Measurements from ENCODE around the gene FAM168A. TPM values are rescaled to one million over a fixed set of nuclear protein-coding genes. Genes with fewer than 3 reads are reported as not detected.
"Not testable (repeated sequence)": the region's sequence is repeated elsewhere in the genome, so short reads cannot be mapped to it uniquely, and the experiment has no call there.

Gene FAM168A
- polyA plus RNA-seq, 3 donors, result 44.2 to 47.6 (median 44.5) TPM

DNA sequence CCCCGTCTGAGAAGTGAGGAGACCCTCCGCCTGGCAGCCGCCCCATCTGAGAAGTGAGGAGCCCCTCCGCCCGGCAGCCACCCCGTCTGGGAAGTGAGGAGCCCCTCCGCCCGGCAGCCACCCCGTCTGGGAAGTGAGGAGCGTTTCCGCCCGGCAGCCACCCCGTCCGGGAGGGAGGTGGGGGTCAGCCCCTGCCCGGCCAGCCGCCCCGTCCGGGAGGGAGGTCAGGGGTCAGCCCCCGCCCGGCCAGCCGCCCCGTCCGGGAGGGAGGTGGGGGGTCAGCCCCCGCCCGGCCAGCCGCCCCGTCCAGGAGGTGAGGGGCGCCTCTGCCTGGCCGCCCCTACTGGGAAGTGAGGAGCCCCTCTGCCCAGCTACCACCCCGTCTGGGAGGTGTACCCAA lies 25.9 kb downstream of the FAM168A start:
- DNase-seq (ENCODE audit: extremely low read depth in 1 of 11, low read depth in 9 of 11, low spot score in 4 of 11), result not testable (repeated sequence)

DNA sequence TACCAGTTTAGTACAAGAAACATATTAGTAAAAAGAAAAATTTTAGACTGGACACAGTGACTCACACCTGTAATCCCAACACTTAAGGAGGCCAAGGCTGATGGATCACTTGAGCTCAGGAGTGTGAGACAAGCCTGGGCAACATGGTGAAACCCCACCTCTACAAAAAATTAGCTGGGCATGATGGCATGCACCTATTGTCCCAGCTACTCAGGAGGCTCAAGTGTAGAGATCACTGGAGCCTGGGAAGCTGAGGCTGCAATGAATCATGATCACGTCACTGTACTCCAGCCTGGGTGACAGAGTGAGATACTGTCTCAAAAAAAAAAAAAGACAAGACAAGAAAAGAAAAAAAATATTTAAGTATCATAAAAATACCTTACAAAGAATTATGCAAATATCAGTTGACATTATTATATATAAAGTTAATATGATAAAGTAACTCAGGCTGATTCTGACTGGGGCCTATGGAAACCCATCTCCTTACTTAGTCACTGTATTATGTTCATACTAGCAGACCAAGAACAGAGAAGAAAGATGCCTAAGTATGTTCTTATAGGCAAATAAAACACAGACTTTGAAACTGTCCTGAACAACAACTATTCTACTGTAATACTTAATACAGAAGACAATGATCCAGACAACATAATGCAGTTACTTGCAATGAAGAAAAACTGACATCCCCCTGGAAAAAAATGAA lies 27.3 kb downstream of the FAM168A start:
- DNase-seq (ENCODE audit: extremely low read depth in 1 of 11, low read depth in 9 of 11, low spot score in 4 of 11), result no peak

DNA sequence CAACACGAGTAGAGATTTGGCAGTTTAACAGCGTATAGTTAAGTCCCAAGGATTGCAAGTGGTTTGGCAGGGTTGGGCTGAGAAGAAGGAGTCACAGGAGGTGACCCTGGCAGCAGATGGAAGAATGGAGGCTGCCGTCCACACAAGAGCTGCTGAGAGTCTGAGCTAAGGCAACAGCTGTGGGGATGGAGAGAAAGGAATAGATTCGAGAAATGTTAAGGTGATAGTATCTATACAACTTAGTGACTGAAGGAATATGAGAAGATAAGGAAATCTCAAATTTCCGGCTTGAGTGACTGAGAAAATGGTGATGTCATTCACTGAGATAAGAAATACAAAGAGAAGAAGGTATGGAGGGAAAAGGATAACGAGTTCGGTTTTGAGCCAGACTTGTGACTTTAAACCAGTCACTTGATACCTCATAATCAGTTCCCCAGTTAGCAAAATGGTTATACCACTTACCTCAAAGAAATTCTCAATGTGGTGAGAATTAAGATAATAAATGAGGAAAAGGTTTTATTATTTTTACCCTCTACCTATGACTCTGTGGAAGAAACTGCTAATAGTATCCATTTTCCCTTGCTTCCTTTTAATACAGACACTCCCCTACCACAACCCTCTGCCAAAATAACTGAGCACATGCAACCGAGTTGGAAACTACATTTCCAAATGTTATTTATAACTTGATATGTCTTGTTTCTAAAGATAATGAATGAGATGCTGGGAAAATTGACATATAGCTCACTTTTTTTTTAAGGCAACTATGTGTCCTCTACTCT lies 30.7 kb downstream of the FAM168A start:
- DNase-seq (ENCODE audit: extremely low read depth in 1 of 11, low read depth in 9 of 11, low spot score in 4 of 11), result no peak

DNA sequence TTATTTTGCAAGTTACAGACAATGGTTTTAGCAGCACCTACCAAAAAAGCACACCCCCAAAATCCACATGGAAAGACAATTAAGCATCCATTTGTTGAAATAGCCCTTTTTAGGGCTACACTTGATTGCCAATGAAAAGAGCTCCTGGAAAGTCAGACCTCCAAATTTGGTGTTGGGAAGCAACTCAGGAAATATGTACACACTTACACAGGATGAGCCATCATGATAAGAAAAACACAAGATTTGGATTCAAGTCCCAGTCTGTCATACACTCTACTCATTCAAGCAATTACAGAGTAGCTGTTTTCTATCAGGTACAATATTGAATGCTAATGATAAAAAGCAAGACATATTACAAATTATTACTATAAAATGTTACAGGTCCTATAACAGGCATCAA lies 31.5 kb downstream of the FAM168A start:
- DNase-seq (ENCODE audit: extremely low read depth in 1 of 11, low read depth in 9 of 11, low spot score in 4 of 11), result no peak

DNA sequence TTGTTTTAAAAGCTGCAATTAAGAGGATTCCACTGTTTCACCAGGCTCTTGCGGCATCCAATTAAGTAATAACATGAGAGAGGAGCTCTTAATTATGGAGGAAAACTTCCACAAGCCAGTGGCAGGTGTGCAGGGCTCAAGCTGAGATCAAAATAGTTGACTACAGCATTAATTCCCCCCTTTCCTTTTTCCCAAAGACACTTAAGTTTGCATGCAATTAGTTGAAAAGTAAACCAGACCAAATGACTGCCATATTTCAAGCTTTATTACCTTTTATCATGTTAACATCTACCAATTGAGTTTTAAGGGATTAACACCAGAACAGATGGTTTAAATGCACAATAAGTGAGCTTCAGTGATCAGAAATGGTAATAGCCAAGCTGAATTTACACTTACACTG lies 32.1 kb downstream of the FAM168A start:
- no peak for DNase-seq (ENCODE audit: extremely low read depth in 1 of 11, low read depth in 9 of 11, low spot score in 4 of 11)

DNA sequence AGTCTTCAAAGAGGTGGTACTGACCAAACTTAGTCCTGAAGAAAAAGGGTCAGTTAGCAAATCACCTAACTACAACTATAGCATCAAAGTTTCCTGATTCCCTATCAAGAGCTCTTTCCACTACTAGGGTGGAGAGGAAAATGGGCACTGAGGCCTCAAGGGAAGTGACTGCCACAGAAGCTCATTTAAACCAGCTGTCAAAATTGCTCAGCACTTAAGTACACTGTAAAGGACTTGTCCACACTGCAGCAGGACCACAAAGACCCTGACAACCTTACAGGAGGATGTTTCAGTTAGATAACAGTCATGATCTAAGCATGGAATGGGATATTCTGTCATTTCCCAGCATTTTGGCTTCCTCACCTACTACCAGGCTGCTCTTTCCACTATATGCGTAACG lies 33.0 kb downstream of the FAM168A start:
- DNase-seq (ENCODE audit: extremely low read depth in 1 of 11, low read depth in 9 of 11, low spot score in 4 of 11), result no peak

DNA sequence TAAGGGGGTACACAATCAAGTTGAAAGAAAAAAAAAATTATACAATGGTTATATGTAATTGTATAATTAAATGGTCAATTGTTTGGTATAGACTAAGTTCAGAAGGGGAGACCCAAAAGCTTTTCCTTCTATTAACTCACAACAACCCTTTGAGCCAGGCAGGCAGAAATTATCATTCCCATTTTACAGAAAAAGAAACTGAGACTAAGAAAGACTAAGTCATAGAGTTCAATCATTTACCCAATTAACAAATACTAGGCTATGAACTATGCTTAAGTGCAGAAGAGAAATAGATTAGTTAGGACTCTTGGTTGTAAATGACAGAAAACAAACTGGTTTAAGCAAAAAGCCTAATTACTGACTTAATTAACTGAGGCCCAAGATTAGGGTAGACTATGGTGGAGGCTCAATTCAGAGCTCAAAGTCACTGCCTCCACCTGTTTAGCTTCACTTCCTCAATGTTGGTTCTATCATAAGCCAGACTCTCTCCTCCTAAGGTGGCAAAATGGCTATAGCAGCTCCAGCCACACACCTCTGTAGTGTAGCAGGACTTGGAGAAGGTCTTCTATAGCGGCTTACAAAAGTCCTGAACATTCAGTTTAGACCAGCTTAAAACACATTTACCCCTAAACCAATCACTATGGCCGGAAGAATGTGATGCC lies 34.2 kb downstream of the FAM168A start:
- no peak for DNase-seq (ENCODE audit: extremely low read depth in 1 of 11, low read depth in 9 of 11, low spot score in 4 of 11)

DNA sequence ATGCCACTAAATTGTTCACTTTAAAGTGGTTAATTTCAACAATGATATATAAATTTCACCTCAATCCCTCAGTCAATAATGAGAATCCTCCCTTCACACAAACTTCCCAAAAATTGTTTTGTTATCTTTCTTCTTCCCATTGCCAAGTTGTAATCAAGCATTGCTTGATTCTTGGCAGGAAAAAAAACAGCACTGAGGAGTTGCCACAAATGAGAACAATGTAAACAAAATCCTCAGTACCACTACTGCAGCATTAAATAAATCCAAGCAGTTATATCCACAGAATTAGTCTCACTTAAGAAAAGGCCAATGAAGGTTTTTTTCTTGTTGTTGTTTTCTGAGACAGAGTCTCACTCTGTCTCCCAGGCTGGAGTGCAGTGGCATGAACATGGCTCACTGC lies 38.2 kb downstream of the FAM168A start:
- no peak for DNase-seq (ENCODE audit: extremely low read depth in 1 of 11, low read depth in 9 of 11, low spot score in 4 of 11)

DNA sequence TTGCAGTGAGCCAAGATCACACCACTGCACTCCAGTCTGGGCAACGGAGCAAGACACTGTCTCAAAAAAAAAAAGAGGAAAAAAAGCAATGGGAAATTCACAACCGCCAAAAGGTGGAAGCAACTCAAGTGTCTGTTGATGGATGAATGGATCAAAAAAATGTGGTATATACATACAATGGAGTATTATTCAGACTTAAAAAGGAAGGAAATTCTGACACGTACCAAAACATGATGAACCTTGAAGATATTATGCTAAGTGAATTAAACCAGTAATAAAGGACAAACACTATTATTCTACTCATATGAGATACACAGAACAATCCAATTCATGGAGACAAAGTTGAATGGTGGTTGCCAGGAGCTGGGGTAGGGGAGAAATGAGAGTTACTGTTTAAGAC lies 40.9 kb downstream of the FAM168A start:
- no peak for DNase-seq (ENCODE audit: extremely low read depth in 1 of 11, low read depth in 9 of 11, low spot score in 4 of 11)

DNA sequence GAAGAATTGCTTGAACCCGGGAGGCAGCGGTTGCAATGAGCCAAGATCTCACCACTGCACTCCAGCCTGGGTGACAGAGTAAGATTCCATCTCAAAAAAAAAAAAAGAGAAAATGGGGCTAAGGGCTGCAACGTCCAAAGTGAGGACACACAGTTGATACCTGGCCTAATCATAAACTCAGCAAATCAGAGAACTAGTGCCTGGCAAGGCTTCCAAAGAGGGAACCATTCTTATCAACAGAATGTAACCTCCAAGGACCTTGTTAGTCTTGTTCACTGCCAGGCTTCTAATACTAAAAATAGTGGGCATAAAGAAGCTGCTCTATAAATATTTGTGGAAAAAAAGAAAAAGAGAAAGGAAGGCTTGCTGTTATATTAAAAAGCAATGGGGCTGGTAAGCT lies 42.3 kb downstream of the FAM168A start:
- DNase-seq (ENCODE audit: extremely low read depth in 1 of 11, low read depth in 9 of 11, low spot score in 4 of 11), result no peak

DNA sequence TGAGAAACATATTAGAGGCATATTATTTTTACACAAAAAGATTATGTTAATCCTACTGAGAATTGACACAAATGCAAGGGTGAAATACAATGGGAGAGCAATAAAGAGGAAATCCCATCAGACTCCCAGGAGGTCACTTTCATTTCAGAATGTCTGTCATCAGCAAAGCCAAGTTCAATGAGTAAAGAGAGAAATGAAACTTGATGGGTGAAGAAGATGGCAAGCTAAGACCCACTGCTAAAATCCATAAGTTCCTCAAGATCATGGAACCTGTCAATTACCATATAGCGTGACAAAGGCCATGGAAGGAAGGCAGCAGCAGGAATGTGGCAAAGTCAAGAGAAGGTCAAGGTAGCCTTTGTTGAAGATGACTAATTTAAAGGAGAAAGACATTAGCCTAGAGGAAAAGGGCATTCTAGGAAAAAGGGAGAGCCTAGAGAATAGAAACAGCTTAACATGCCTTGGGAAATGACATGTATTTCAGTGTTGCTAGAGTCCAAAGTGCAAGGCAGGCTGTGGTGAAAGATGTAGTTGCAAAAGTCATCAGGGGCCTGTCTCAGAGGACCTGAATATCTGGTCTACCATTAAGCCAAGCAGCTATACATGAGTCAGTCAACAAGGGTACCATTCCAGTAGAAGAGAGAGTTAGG lies 43.1 kb downstream of the FAM168A start:
- no peak for DNase-seq (ENCODE audit: extremely low read depth in 1 of 11, low read depth in 9 of 11, low spot score in 4 of 11)

DNA sequence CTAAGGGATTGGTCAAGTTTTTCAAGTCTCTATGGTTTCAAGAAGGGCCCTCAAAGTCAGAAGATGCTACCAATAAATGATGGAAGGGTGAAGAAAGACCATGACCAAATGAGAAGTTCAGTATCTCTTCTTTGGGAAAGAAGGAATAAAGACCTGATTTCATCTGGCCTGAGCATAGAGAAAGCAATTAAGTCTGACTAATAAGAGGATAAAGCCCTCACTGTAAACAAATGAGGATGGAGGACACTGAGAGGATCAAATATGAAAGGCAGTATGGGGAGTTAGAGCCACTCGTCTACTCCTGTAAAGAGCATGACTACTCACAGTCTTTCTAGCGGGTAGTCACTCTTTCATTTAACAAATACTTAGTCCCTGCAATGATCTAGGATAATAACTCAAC lies 44.6 kb downstream of the FAM168A start:
- DNase-seq (ENCODE audit: extremely low read depth in 1 of 11, low read depth in 9 of 11, low spot score in 4 of 11), result no peak

DNA sequence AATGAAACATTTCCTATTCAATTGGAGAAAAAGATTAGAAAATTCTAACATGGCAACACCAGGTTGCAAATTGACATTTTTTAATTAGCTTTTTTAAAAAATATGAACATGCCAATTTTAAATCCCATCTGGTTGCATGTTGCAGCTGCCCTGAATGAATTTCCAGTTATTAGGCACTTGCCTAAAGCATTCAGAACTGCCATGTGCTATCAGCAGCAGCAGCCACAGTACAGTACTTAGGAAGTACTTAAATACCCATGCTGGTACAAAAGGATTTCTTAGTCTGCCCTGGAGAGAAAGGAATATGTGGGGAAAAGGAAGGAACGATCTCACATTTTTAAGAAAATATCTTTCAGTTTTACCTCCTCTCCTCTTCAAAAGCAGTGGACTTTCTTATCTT lies 46.2 kb downstream of the FAM168A start:
- DNase-seq (ENCODE audit: extremely low read depth in 1 of 11, low read depth in 9 of 11, low spot score in 4 of 11), result no peak

DNA sequence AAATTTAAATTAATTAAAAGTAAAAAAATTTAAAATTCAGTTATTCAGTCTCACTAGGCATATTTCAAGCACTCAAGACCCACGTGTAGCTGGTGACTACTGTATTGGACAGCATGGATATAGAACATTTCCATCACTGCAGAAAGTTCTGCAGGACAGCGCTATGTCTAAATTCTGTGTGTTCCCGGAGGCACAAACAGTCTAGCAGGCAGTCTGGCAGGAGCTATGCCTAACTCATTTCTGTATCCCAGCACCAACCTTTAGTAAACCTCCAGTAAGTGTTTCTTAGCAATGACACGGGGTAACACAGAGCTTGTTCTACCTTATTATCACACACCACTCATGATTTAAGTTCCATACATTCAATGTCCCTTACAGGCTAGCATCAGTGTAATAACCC lies 48.5 kb downstream of the FAM168A start:
- no peak for DNase-seq (ENCODE audit: extremely low read depth in 1 of 11, low read depth in 9 of 11, low spot score in 4 of 11)

DNA sequence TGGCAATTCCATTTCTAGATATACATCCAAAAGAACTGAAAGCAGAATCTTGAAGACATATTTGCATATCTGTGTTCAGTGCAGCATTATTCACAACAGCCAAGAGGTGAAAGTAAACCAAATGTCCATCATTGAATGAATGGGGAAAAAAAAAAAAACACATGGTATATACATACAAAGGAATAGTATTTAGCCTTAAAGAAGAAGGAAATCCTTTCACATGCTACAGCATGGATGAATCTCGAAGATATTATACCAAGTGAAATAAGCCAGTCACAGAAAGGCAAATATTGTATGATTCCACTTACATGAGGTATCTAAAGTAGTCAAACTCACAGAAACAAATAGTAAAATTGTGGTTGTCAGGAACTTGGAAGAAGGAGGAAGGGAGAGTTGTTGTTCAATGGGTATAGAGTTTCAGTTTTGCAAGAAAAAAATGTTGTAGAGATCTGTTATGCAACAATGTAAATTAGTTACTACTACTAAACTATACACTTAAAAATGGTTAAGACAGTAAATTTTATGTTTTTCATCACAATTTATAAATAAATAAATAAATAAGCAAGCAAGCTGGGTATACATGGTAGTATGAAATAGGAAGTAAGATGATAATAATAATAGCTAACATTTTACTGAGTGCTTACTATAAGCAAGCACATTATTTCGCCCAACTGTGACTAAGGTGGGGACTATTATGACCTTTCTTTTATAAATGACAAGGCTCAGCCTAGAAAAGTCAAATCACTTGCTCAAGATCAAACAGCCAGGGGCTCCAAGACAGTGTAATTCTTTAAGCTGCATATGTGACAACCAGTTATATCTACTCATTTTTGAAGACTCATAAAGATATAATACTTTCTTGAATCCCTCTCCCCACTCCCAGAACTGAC lies 50.0 kb downstream of the FAM168A start:
- DNase-seq (ENCODE audit: extremely low read depth in 1 of 11, low read depth in 9 of 11, low spot score in 4 of 11), result no peak

DNA sequence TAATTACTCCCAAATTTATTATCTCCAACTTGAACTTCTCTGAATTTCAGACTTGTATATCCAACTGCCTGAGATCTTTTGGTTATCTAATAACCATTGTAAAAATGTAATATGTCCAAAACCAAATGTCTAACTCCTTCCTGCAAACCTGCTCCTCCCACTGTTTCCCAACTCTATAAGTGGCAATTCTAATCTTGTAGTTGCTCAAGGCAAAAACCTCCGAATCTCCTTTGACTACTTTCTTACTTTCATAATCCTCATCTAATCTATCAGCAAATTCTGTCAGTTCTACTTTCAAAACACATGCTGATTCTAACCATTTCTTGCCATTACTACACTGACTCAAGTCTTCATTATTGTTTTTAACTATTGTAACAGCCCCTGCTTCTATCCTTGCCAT lies 55.7 kb downstream of the FAM168A start:
- DNase-seq (ENCODE audit: extremely low read depth in 1 of 11, low read depth in 9 of 11, low spot score in 4 of 11), result no peak

DNA sequence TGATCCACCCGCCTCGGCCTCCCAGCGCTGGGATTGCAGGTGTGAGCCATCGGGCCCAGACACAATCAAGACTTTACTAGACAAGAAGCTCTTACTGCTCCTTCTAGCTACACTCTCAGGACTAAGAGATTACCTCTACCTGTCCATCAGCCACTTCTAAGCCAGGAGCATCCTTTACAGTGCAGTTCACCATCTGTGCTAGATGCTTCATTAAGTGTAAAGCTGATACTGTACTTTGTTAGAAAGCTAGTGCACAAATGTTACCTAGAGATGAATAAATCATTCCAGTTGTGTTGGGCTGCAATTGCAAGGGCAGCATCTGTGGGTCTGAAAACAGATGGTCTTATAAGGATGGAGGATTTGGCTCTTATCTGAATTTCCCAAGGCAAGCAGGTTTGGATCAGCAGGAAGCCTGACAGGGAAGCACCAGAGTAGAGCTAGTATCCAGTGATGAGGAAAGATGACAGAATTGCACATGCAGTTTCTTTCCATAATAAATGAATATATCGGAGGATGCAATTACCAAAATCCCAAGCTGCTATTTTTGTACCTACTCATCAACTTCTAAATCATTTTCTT lies 58.3 kb downstream of the FAM168A start:
- no peak for DNase-seq (ENCODE audit: extremely low read depth in 1 of 11, low read depth in 9 of 11, low spot score in 4 of 11)

DNA sequence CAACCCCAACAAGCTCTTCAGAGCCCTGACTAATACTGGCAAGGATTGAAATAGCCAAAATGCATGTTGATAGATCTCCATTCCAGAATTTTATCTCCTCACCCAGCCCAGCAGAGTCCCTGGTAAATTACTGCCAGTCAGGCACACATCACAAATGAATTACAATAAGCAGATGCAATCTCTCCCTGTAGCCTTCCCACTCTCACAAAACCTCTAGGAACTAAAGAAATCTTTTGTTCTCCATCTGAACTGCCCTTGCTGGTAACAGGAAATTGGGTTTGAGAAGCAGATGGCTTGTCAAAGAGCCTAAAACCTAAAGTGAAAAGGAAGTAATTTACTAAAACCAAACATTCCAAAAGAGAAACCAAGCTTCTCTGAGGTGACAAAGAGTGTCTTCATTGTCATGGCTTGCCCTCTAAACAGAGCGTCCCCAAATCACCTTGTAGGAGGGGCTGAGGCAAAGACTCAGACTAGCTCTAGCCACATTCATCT lies 59.5 kb downstream of the FAM168A start:
- DNase-seq (ENCODE audit: extremely low read depth in 1 of 11, low read depth in 9 of 11, low spot score in 4 of 11), result no peak
